PFSK-1 (cell line): ENCODE data around the gene ALG14.
A peak's percentile ranks its signal among the peaks of the same experiment; 100 is the strongest.

Experiments
- FOXP2 ChIP-seq: optimal IDR thresholded peaks from 2 replicates; pipeline ENCODE3; 2011; ENCODE audit warnings: borderline replicate concordance, control low read depth, inconsistent platforms; ENCODE audit not compliant: insufficient read depth; ENCODE audit errors: extremely low read length, extremely low read depth
- POLR2AphosphoS5 ChIP-seq: IDR thresholded peaks from 2 replicates; pipeline ENCODE4 v1.6.1; 2012; ENCODE audit warnings: low read depth, mild to moderate bottlenecking, control low read depth, low read length, moderate library complexity
- SIN3A ChIP-seq: IDR thresholded peaks from 2 replicates; pipeline ENCODE4 v1.6.1; 2012; ENCODE audit warnings: mild to moderate bottlenecking, low read length, moderate library complexity, borderline replicate concordance; ENCODE audit not compliant: insufficient read depth
- TAF1 ChIP-seq: IDR thresholded peaks from 2 replicates; pipeline ENCODE4 v1.6.1; 2012; ENCODE audit warnings: low read length, control low read depth, borderline replicate concordance; ENCODE audit not compliant: insufficient read depth
- TF ChIP-seq, protein P1 (sequence below), 2 experiments: IDR thresholded peaks; 2 replicates each; pipeline versions ENCODE4 v1.6.1 to v1.8.0; 2011 to 2012; ENCODE audit warnings: low read depth in 2 of 2, low read length in 2 of 2, control low read depth in 1 of 2, inconsistent platforms in 1 of 2, mild to moderate bottlenecking in 1 of 2, moderate library complexity in 1 of 2; ENCODE audit not compliant: insufficient read depth in 1 of 2

ALG14 gene

DNA sequence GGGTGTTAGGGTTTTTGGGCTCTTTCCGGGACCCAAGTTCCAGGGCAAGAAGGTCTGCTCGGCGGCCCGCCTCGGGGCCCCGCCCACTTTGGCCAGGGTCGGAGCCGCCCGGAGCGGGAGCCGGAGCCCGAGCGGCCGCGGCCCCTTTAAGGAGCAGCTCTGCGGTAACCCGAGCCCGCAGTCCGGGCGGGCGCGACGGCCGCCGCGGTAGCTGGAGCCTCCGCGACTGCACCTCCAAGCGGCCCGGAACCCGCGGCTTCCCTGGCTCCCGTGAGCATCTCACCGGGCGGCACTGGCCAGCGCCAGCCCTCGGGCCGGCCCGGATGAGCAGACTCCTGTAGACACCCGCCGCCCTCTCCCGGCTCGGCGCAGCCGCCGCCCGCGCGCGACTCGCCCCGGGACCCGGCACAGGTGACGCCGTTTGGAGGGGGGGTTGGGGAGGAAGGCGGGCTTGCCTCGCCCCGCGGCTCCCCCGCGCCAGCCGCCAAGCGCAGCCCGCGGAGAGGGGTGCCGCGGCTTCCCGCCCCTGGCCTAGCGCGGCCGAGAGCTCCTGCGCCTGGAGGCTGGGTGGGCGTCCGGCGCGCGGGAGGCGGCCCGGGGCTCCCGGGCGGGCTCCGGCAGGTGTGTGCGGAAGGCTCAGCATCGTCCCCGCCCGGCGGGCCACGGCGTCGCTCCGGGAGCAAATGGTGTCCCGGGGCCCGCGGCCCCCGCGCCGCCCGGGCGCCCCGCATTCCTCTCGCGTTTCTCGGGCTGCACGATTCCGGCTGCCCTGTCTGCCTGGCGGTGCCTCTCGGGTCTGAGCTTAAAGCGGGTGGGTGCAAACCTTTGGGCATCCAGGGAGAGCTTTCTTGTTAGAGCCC, 44.7 kb upstream of the ALG14 start, which contains the start of gene TLCD4:
Gene TLCD4, plus strand, starts transcription at position 149 of the 860 bp plus-strand sequence. CDS start 26,547 bp downstream, outside the sequence.
- TF ChIP-seq FOXP2 = peak; percentile 45
- TF ChIP-seq SIN3A = no peak
- TF ChIP-seq, protein P1, sequence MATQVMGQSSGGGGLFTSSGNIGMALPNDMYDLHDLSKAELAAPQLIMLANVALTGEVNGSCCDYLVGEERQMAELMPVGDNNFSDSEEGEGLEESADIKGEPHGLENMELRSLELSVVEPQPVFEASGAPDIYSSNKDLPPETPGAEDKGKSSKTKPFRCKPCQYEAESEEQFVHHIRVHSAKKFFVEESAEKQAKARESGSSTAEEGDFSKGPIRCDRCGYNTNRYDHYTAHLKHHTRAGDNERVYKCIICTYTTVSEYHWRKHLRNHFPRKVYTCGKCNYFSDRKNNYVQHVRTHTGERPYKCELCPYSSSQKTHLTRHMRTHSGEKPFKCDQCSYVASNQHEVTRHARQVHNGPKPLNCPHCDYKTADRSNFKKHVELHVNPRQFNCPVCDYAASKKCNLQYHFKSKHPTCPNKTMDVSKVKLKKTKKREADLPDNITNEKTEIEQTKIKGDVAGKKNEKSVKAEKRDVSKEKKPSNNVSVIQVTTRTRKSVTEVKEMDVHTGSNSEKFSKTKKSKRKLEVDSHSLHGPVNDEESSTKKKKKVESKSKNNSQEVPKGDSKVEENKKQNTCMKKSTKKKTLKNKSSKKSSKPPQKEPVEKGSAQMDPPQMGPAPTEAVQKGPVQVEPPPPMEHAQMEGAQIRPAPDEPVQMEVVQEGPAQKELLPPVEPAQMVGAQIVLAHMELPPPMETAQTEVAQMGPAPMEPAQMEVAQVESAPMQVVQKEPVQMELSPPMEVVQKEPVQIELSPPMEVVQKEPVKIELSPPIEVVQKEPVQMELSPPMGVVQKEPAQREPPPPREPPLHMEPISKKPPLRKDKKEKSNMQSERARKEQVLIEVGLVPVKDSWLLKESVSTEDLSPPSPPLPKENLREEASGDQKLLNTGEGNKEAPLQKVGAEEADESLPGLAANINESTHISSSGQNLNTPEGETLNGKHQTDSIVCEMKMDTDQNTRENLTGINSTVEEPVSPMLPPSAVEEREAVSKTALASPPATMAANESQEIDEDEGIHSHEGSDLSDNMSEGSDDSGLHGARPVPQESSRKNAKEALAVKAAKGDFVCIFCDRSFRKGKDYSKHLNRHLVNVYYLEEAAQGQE (IDR thresholded peaks at IDR 0.05; ENCODE audit: insufficient read depth in 1 of 2, low read depth in 2 of 2, low read length in 2 of 2) = no peak
- no peak for TF ChIP-seq POLR2AphosphoS5
- no peak for TF ChIP-seq TAF1

DNA sequence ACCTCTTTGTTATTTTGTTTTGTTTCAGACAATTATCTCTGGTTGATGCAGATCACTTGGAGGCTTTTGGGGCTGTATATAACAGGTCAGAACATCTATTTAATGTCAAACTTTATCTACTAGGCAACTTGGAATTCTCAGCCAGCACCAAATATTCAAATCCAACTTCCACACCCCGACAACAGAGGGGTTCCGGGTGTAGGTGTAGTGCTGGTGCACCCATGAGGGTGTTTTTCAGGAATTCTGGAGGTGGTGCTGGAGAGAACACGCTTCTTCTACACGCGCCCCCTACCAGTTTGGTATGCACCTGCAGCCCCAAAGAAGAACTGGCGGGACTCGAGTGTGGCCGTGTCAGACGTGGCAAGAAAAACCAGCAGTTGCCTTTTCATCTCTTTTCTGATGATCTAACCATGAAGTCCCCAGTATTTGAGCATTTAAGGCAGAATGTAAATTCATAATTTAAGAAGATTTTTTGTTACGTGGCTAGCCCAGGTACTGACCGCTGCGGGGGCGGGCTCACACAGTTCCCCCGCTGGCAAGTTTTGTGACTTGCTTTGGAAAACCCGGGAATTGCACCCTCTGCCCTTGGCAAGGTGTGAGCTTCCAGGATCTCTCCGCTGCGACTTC, 43.9 kb upstream of the ALG14 start:
- TF ChIP-seq POLR2AphosphoS5 (no peak), SIN3A (peak; percentile 59; the same call in 1 of the 2 replicates), TAF1 (no peak), FOXP2 (no peak)
- TF ChIP-seq, protein P1 (IDR thresholded peaks at IDR 0.05; ENCODE audit: insufficient read depth in 1 of 2, low read depth in 2 of 2, low read length in 2 of 2) = no peak

DNA sequence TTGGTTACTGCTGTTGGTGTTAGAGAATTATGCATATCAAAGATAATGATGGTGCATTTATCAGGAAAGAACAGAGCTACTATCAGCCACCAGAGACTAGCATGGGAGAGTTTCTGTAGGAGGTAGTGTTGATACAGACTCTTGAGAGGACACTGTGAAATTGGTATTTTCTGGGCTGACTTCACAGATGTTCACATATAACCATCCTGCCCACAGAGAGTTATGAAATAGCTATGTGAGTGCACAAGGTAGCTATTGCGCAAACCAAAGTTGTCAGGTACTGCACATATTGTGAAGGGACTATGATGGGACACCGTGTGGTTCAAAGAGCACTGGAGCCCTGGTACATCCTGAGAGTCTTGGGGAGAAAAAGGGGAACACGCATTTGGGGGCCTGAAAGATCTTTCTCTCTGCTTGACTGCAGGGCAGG, 43.0 kb upstream of the ALG14 start:
- TF ChIP-seq, protein P1 (IDR thresholded peaks at IDR 0.05; ENCODE audit: insufficient read depth in 1 of 2, low read depth in 2 of 2, low read length in 2 of 2) = no peak
- no peak for TF ChIP-seq POLR2AphosphoS5
- no peak for TF ChIP-seq SIN3A
- no peak for TF ChIP-seq TAF1
- TF ChIP-seq FOXP2 = no peak

DNA sequence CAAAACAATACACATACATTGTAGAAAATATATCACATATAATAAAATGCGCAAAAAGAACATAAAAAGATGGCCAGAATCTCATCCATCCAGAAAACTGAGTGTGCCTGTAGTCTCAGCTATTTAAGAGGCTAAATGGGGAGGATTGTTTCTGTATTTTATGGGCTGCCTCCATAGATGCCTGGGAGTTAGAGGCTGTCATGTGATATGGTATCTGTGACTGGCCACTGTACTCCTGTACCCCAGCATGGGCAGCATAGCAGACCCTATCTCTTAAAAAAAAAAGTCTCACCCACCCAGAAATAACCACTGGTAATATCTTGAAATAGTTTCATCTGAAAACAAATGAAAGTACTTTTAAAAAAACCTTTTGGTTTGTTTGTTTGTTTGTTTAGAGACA, 40.9 kb upstream of the ALG14 start:
- TF ChIP-seq, protein P1 (IDR thresholded peaks at IDR 0.05; ENCODE audit: insufficient read depth in 1 of 2, low read depth in 2 of 2, low read length in 2 of 2) = no peak
- TF ChIP-seq SIN3A (no peak), FOXP2 (no peak), POLR2AphosphoS5 (no peak), TAF1 (no peak)
